ENCODE data around the gene ECHDC3.

- TF ChIP-seq CTCF (IDR thresholded peaks at IDR 0.05) (no peak), EP300 (IDR thresholded peaks at IDR 0.05) (no peak)
These were observed 8.2 kb downstream of the ECHDC3 start for GRCh38 chr10:11750420-11750819.

All from suprapubic skin (tissue), 3 donors.